Endothelial cell (in vitro differentiated cells): ENCODE measurements around the gene BCAT1. TPM values are rescaled to one million over a fixed set of nuclear protein-coding genes. Genes with fewer than 3 reads are reported as not detected.
A peak's percentile ranks its signal among the peaks of the same experiment; 100 is the strongest.
"Not testable (repeated sequence)": the region's sequence is repeated elsewhere in the genome, so short reads cannot be mapped to it uniquely, and the experiment has no call there.

Experiments
- DNase-seq: peaks from one replicate; pipeline ENCODE4 v3.0.0; 2021; ENCODE audit warnings: low spot score
- H3K27ac Mint-ChIP-seq: one replicate; pipeline ENCODE4 v1.8.0; 2021; ENCODE audit warnings: mixed read lengths, inconsistent platforms; ENCODE audit not compliant: unreplicated experiment
- H3K27me3 Mint-ChIP-seq: one replicate; pipeline ENCODE4 v1.8.0; 2021; ENCODE audit warnings: mild to moderate bottlenecking, moderate library complexity, mixed read lengths, inconsistent platforms; ENCODE audit not compliant: unreplicated experiment
- H3K36me3 Mint-ChIP-seq: one replicate; pipeline ENCODE4 v1.8.0; 2021; ENCODE audit warnings: mild to moderate bottlenecking, low read depth, mixed read lengths, inconsistent platforms; ENCODE audit not compliant: unreplicated experiment
- H3K4me1 Mint-ChIP-seq: one replicate; pipeline ENCODE4 v1.8.0; 2021; ENCODE audit warnings: mild to moderate bottlenecking, mixed read lengths, inconsistent platforms; ENCODE audit not compliant: unreplicated experiment
- H3K4me3 Mint-ChIP-seq: one replicate; pipeline ENCODE4 v1.8.0; 2021; ENCODE audit warnings: mild to moderate bottlenecking, mixed read lengths, inconsistent platforms; ENCODE audit not compliant: unreplicated experiment
- H3K9me3 Mint-ChIP-seq: one replicate; pipeline ENCODE4 v1.8.0; 2021; ENCODE audit warnings: mixed read lengths, inconsistent platforms; ENCODE audit not compliant: unreplicated experiment
- total RNA-seq: library from RNA; stranded (reverse); fragmentation: NEBNext Ultra II Directional; extraction: Animal tissue kit (Norgen Biotek cat#: 25700); gene quantifications from one replicate; pipeline ENCODE4 v1.2.1, GENCODE V29; 2021; ENCODE audit not compliant: unreplicated experiment
- TF ChIP-seq, protein P1 (sequence below): fragments of 200-600 bp; sonication (generic); IDR thresholded peaks from one replicate; pipeline ENCODE4 v1.5.0; 2021; ENCODE audit warnings: antibody characterized with exemption; ENCODE audit not compliant: unreplicated experiment

Gene BCAT1
- total RNA-seq, 1 donor from 2014 or later = 110 TPM

DNA sequence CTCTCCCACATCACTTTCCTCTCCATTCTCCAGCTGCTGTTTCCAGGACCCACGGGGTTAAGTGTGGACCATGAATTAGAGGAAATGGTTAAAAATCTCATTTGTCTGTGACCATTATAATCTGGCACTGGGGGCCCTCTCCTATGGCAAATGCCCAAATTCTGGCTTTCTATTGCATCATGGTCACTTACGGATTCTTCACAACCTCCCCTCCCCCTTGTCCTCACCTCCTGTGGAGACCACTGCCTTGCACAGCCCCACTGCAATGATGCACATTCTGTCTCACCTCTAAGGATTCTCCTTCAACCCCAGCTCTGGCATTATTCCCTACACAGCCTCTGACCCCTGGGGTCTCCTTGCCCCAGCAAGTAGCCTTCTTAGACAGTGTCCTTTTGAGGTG is 18.9 kb downstream of the BCAT1 start:
- peaks cover 12% of the 10 kb centered on the region for H3K4me1 Mint-ChIP-seq
- DNase-seq = no peak
- H3K36me3 Mint-ChIP-seq = peaks cover 4% of the 10 kb centered on the region
- peak overlapping the region; percentile 11 for H3K4me3 Mint-ChIP-seq
- TF ChIP-seq, protein P1, sequence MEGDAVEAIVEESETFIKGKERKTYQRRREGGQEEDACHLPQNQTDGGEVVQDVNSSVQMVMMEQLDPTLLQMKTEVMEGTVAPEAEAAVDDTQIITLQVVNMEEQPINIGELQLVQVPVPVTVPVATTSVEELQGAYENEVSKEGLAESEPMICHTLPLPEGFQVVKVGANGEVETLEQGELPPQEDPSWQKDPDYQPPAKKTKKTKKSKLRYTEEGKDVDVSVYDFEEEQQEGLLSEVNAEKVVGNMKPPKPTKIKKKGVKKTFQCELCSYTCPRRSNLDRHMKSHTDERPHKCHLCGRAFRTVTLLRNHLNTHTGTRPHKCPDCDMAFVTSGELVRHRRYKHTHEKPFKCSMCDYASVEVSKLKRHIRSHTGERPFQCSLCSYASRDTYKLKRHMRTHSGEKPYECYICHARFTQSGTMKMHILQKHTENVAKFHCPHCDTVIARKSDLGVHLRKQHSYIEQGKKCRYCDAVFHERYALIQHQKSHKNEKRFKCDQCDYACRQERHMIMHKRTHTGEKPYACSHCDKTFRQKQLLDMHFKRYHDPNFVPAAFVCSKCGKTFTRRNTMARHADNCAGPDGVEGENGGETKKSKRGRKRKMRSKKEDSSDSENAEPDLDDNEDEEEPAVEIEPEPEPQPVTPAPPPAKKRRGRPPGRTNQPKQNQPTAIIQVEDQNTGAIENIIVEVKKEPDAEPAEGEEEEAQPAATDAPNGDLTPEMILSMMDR = no peak
- no peak overlapping the region for H3K27ac Mint-ChIP-seq
- H3K27me3 Mint-ChIP-seq = no peaks in the 10 kb centered on the region
- no peaks in the 10 kb centered on the region for H3K9me3 Mint-ChIP-seq

DNA sequence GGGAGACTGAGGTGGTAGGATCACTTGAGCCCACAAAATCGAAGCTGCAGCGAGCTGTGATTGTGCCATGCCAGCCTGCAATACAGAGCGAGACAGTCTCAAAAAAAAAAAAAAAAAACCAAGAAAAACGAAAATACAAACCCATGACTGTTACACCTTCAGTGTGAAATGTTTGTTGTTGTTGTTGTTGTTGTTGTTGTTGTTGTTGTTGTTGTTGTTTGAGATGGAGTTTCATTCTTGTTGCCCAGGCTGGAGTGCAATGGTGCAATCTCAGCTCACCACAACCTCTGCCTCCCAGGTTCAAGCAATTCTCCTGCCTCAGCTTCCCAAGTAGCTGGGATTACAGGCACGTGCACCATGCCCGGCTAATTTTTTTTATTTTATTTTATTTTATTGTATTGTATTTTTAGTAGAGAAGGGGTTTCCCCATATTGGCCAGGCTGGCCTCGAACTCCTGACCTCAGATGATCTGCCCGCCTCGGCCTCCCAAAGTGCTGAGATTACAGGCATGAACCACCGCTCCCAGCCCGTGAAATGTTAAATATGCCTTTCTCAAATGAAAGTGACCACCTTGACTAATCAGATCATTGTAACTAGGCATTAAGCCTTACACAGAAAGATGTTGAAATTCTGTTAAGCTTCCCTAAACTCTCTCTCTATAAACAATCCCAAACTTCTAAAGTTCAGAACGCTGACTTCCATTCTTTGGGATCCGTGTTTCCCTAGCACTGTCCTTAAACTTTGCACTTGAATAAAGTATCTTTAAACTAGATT is 20.2 kb downstream of the BCAT1 start:
- H3K27ac Mint-ChIP-seq, H3K4me3 Mint-ChIP-seq, DNase-seq, H3K36me3 Mint-ChIP-seq, H3K27me3 Mint-ChIP-seq, H3K9me3 Mint-ChIP-seq: not testable (repeated sequence)
- H3K4me1 Mint-ChIP-seq = peaks cover 12% of the 10 kb centered on the region

DNA sequence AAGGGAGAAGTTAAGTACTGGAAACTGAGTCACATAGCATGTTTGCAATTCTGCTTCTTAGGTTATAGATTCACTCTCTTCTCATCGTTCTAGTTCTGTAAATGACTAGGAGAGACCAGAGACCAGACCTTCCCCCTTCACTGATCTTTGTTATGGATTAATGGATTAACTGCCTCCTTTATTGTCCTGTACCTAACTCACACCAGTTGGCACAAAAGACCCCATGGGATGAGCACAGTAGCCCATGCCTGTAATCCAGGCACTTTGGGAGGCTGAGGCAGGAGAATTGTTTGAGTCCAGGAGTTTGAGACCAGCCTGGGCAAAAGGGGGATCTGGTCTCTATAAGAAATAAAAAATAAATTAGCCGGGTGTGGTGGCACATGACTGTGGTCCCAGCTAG is 20.8 kb downstream of the BCAT1 start:
- Mint-ChIP-seq H3K36me3 (peaks cover 4% of the 10 kb centered on the region), H3K27ac (no peak overlapping the region)

DNA sequence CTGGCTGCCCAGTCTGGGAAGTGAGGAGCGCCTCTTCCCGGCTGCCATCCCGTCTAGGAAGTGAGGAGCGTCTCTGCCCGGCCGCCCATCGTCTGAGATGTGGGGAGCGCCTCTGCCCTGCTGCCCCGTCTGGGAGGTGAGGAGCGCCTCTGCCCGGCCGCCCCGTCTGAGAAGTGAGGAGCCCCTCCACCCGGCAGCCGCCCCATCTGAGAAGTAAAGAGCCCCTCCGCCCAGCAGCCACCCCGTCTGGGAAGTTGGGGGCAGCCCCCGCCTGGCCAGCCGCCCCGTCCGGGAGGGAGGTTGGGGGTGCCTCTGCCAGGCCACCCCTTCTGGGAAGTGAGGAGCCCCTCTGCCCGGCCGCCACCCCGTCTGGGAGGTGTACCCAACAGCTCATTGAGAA is 22.8 kb downstream of the BCAT1 start:
- H3K27me3 Mint-ChIP-seq, H3K4me3 Mint-ChIP-seq, H3K36me3 Mint-ChIP-seq, DNase-seq, H3K9me3 Mint-ChIP-seq, H3K27ac Mint-ChIP-seq: not testable (repeated sequence)
- peaks cover 32% of the 10 kb centered on the region for H3K4me1 Mint-ChIP-seq

More for the DNA sequence above, 20.8 kb downstream of the BCAT1 start:
- DNase-seq = no peak
- Mint-ChIP-seq H3K4me1 (peaks cover 16% of the 10 kb centered on the region), H3K27me3 (no peaks in the 10 kb centered on the region), H3K9me3 (no peaks in the 10 kb centered on the region), H3K4me3 (no peak overlapping the region)
- TF ChIP-seq, protein P1 = no peak

DNA sequence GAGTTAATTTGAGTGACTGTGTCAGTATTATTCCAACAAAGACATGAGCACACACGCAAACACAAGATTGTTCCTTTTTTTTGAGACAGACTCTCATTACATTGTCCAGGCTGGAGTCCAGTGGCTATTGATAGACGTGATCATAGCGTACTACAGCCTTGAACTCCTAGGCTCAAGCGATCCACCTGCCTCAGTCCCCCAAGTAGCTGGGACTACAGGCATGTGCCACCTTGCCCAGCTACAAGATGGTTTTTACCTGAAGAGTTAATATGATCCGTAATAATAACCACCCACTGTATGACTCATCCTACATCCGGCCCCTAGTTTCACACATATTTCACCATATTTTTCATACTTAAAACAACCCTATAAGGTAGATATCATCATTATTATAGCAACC is 26.8 kb downstream of the BCAT1 start:
- no peak for DNase-seq
- no peaks in the 10 kb centered on the region for H3K9me3 Mint-ChIP-seq
- H3K4me1 Mint-ChIP-seq = peaks cover 24% of the 10 kb centered on the region
- no peak overlapping the region for H3K4me3 Mint-ChIP-seq
- peaks cover 4% of the 10 kb centered on the region for H3K36me3 Mint-ChIP-seq
- H3K27ac Mint-ChIP-seq = peak overlapping the region; percentile 55
- peaks cover 3% of the 10 kb centered on the region for H3K27me3 Mint-ChIP-seq
- TF ChIP-seq, protein P1 = no peak

DNA sequence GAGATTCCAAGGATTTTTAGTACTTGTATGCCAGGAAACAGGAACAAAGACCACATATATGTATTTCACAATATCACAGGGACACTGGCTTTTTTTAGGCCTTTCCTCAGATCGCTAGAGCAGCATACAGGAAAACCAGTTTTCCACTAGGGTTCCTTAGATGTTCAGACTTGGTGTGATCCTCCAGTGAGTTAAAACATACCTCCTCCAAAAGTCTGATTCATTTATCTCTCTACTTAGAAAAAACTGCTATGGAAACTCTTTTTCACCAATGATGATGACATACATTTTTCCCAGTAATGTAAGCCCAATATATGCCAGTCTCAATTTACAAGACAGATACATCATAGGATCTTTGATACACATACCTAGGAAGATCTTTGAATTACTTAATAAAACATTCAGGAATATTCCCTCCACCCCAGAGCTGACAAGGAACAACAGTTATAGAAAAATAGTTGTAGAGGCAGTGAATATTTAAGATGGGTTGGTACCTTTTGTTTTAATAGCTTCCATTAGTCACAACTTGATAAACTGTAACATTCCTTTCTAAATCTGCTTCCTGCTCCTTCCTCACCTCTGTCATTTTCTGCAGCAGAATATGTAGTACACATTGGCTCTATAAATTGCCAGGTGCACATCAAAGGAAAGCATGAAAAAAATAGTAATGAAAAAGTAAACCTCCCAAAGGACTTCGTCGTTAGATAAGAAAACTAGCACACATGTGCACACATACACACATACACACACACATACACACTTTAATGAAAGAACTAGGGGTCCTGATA is 27.5 kb downstream of the BCAT1 start:
- no peak for DNase-seq
- Mint-ChIP-seq H3K4me3 (peak overlapping the region; percentile 27), H3K27ac (peak overlapping the region; percentile 46), H3K36me3 (no peaks in the 10 kb centered on the region), H3K9me3 (no peaks in the 10 kb centered on the region), H3K27me3 (peaks cover 3% of the 10 kb centered on the region), H3K4me1 (peaks cover 24% of the 10 kb centered on the region)
- TF ChIP-seq, protein P1 = no peak
